Ramos (cell line): ENCODE measurements around the gene SF3B1.
"Not testable (repeated sequence)": the region's sequence is repeated elsewhere in the genome, so short reads cannot be mapped to it uniquely, and the experiment has no call there.

Source experiments
- in situ Hi-C: fragments of 300-500 bp; cut with MboI; formaldehyde crosslinking; loops from one replicate; pipeline ENCODE4 v1.14.3; 2022; ENCODE audit warnings: low sequenced_read_pairs; ENCODE audit not compliant: unreplicated experiment

The SF3B1 gene

GRCh38 chr2:197435598-197436420, 981 bp upstream of the SF3B1 start:
- in situ Hi-C loops = no loop called here

- in situ Hi-C loops = no loop called here
These were observed 919 bp downstream of the SF3B1 start for GRCh38 chr2:197433780-197434438.

- in situ Hi-C loops = not testable (repeated sequence)
These were observed 2.3 kb downstream of the SF3B1 start for GRCh38 chr2:197432527-197432926.

- in situ Hi-C loops = no loop called here
These were observed 3.0 kb downstream of the SF3B1 start for GRCh38 chr2:197431858-197432257.

- in situ Hi-C loops = no loop called here
These were observed 6.8 kb downstream of the SF3B1 start for GRCh38 chr2:197427986-197428385.

GRCh38 chr2:197426723-197427603, 7.9 kb downstream of the SF3B1 start:
- in situ Hi-C loops = no loop called here

GRCh38 chr2:197425550-197425949, 9.3 kb downstream of the SF3B1 start:
- in situ Hi-C loops = no loop called here

GRCh38 chr2:197423307-197423706, 11.5 kb downstream of the SF3B1 start:
- in situ Hi-C loops = no loop called here

- in situ Hi-C loops = no loop called here
These were observed 15.4 kb downstream of the SF3B1 start for GRCh38 chr2:197419438-197419837.

GRCh38 chr2:197416268-197416667, 18.6 kb downstream of the SF3B1 start:
- in situ Hi-C loops = no loop called here

GRCh38 chr2:197414515-197414914, 20.3 kb downstream of the SF3B1 start:
- in situ Hi-C loops = no loop called here

GRCh38 chr2:197414039-197414438, 20.8 kb downstream of the SF3B1 start:
- in situ Hi-C loops = no loop called here

- in situ Hi-C loops = no loop called here
These were observed 29.2 kb downstream of the SF3B1 start for GRCh38 chr2:197405582-197405981.

GRCh38 chr2:197399887-197400540, 34.8 kb downstream of the SF3B1 start:
- in situ Hi-C loops = loop anchor here (25.0 kb wide), 1 partner anchor 613 kb away; the partner anchor contains the start of gene GTF3C3

- in situ Hi-C loops = loop anchor here (25.0 kb wide), 1 partner anchor 612 kb away; the partner anchor contains the start of gene GTF3C3
These were observed 35.9 kb downstream of the SF3B1 start for GRCh38 chr2:197398913-197399312.

GRCh38 chr2:197391220-197391717, 43.6 kb downstream of the SF3B1 start:
- in situ Hi-C loops = loop anchor here (25.0 kb wide), 1 partner anchor 604 kb away; the partner anchor contains the start of gene GTF3C3

- in situ Hi-C loops = loop anchor here (25.0 kb wide), 1 partner anchor 602 kb away; the partner anchor contains the start of gene GTF3C3
These were observed 45.8 kb downstream of the SF3B1 start for GRCh38 chr2:197388866-197389587.

- in situ Hi-C loops = loop anchor here (25.0 kb wide), 1 partner anchor 600 kb away; the partner anchor contains the start of gene GTF3C3
These were observed 47.6 kb downstream of the SF3B1 start for GRCh38 chr2:197387179-197387578.

- in situ Hi-C loops = loop anchor here (25.0 kb wide), 1 partner anchor 599 kb away; the partner anchor contains the start of gene GTF3C3
These were observed 48.6 kb downstream of the SF3B1 start for GRCh38 chr2:197386242-197386641.
